Renal cortical epithelial cell (primary cell): ENCODE results near the gene PTPRS. TPM values are rescaled to one million over a fixed set of nuclear protein-coding genes. Genes with fewer than 3 reads are reported as not detected.
"Not testable (repeated sequence)": the region's sequence is repeated elsewhere in the genome, so short reads cannot be mapped to it uniquely, and the experiment has no call there.

Experiments
- DNase-seq: peaks from one replicate; pipeline ENCODE4 v3.0.0-alpha.2; 2011; ENCODE audit warnings: low read depth
- total RNA-seq: library from RNA; depleted of rRNA; stranded (reverse); fragments of >200 nt; gene quantifications from 2 replicates; pipeline ENCODE4 v1.2.3, GENCODE V29; 2014

PTPRS gene
- total RNA-seq, 1 donor from 2014 or later, result 119 TPM

DNA sequence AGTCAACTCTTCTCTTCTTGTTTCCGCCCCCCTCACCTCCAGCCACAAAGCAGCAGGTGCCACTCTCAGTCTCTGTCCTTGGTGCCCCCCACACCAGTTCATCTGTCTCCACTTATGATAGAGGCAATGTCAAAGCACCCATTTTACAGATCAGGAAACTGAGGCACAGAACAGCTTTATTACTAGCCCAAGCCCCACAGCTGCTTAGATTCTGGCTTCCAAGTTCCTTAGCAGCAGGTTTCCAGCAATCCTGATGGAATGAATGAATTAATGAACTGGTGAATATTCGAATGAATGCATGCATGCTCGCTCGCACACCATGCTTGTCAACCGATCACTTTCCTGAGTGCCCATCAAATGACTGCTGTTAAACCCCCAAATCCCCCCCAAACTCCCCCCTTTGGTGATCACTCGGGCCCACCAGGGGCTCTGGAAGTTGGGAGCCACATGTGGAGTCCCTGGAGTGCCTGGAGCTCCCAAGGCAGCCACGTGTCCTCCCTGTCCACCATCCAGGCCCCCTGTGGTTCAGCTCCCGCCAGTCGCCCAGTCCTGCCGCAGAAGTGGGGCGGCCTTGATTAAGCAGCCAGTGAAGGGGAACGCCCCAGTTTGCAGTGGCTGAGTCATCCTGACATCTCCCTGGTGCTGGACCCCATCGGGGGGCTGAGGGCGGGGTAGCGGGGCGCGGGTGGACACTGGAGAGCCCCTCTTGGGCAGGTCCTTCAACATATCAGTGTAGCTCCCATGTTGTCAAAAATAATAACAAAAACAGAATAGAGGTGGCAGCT is 6.8 kb downstream of the PTPRS start:
- DNase-seq, result no peak

DNA sequence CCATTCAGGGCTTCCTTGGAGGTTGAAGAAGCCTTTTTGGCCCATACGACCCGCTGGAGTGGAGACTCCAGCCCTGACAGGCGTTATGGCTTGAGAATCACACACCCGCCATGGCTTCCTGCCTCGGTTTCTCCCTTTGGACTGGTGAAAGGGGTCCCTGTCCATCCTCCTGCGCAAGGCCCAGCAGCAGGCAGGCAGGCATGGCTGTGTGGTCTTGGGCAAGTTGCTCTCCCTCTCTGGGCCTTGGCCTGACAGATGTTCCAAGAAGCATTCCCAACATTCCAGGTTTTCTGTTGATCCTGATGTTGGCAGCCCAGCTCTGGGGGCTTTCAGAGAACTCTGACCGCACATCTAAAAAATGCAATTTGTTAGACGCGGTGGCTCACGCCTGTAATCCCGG is 8.1 kb downstream of the PTPRS start:
- no peak for DNase-seq

DNA sequence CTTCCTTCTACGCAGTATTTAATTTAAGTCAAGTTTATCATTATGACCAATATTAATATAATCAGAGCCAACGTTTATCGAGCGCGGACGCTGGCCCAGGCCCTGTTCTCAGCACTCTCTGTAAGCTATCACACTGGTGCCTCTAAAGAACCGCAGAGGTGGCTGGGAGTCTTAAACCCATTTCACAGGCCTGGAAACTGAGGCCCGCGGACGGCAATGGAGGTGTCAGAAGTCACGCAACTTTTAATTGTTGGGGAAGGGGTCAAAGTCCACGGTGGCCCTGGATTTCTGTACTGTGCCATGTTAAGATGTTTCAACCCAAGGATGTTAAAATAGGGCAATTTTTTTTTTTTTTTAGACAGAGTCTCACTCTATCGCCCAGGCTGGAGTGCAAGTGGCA is 8.8 kb downstream of the PTPRS start:
- no peak for DNase-seq

DNA sequence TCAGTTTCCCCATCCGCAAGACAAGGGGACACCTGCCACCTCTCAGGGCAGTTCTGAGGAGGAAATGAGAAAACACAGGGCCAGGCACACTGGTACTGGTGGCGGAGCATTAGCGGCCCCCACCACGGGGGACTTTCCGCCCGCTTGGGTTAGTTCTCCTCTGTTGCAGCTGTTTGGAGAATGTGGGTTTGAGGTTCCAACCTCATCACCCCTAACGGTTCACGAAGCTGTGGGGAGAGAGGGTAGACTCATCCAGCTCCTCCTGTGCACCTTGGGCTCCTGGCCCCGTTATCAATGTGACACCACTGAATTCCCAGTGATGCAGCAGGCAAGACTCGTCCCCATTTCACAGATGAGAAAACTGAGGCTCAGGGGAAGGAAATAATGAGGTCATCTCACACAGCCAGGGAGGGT is 10.3 kb downstream of the PTPRS start:
- DNase-seq, result no peak

DNA sequence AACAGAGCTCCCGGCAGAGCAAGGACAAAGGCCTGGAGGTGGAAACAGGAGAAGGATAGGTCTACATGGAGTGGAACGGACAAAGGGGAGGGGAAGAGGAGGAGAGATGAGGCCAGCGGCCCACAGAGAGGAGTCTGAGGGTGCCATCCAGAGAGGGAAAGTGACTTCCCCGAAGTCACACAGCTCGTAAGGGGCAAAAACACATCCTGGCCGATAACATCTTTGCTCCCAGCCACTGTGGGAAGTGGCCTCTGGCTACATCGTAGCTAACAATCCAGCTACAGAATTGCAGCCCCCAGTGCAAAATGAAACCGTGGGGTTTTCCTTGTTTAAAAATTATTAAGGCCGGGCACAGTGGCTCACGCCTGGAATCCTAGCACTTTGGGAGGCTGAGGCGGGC is 11.5 kb downstream of the PTPRS start:
- DNase-seq, result no peak

DNA sequence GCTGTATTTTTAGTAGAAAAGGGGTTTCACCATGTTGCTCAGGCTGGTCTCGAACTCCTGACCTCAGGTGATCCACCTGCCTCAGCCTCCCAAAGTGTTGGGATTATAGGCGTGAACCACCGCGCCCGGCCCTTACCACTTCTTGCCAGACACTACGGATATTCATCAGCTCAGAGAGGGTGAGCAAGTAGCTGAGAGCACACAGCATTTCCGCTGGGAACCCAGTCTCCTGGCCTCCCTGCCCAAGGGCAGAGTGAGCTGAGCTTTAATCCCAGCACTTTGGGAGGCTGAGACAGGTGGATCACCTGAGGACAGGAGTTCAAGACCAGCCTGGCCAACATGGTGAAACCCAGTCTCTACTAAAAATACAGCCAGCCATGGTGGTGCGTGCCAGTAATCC is 12.2 kb downstream of the PTPRS start:
- not testable (repeated sequence) for DNase-seq

DNA sequence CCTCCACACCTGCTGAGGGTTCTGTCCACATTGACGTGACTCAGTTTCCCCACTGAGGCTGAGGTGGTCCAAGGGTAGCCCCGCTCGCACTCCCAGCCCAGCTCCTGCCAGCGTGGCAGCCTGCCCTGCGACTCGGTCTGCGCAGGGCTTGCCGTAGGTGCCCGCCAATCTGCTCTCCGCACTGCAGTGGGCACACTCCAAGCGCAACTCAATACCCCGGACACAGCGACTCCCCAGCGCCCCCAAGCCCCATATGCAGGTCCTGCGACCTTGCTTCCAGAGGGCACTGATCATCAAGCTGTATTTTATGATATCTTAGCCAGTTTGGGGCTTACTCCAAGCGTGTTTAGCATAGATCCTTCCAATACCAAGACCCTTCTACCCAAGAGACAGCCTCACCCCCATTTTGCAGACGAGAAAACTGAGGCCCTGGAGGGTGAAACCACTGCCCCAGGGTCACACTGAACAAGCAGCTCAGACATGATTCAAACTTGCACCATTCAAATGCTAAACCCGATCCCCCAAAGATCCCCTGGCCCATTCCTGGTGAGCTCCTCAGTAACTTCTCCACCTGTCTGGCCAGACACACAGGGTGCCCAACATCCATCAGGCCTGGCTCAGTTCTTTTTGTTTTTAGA is 13.5 kb downstream of the PTPRS start:
- no peak for DNase-seq

DNA sequence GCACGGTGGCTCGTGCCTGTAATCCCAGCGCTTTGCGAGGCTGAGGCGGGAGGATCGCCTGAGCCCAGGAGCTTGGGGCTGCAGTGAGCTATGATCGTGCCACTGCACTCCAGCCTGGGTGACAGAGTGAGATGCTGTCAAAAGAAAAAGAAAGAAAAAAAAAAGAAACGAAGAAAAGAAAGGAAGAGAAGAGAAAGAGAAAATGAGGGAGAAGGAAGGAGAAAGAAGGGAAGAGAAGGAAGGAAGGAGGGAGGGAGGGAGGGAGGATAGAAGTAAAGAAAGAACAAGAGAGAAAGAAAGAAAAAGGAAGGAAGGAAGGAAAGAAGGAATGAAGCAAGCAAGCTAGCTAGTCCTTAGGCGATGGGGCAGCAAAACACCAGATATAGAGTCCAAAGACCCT is 14.1 kb downstream of the PTPRS start:
- DNase-seq, result no peak

DNA sequence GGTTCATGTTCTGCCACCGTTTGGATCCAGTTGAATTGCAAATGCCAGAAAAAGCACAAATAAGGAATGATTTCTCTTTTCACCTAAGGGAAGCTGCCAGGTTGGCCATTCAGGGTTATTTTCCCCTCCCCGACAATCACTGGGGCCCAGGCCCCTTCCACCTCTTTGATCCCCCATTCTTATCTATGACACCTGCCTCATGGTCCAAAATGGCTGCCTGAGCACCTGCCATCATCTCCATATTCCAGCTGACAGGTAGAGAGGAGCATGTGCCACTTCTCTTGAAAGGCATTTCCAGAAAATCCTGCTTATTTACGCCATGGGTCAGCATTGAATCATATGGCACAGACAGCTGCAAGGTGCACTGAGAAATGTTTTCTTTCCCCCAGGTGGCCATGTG is 15.7 kb downstream of the PTPRS start:
- no peak for DNase-seq

DNA sequence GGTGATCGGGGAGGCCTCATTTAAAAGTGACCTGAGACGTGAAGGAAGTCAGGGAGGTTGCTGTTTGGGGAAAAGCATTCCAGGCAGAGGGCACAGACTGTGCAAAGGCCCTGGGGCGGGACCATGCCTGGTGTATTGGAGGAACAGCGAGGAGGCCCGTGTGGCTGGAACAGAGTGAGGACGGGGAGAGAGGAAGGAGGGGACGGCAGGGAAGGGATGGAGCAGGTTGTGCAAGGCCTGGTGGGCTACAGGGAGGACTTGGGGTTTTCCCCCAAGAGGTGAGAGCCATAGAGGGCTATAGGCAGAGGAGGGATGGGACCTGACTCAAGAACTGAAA is 17.2 kb downstream of the PTPRS start:
- no peak for DNase-seq

DNA sequence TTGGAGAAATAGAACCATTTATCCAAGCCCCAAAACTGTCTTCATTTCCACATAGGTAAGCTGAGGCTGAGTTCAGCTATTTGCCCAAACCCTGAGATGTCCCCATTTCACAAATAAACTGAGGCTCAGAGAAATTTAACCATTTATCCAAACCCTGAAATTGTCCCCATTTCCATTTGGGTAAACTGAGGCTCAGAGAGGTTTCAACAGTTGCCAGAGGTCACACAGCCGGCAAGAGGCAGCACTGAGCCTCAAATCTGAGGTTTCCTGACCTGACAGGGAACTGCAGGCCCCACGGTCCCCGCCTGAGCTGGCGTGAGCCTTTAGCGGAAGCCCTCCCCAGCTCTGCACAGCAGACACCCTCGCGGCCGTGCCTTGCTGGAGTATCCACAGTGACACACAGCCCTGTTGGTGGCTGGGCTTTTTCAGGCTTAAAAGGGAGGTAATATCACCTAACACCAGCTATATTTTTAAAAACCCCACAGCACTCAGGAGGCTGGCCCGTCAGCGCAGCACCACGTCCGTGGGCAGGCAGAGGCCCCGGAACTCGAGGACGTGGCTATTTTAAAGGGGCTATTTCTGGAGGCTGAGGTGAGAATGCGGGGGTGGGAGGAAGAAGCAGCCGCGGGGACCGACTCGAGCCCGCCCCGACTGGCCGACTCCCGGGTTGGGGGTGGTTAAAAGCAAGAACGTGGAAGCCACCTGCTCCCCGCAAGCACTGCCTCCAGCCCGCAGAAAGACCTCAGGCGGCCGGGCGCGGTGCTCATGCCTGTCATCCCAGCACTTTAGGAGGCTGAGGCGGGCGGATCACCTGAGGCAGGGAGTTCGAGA is 18.5 kb downstream of the PTPRS start:
- DNase-seq, result no peak

DNA sequence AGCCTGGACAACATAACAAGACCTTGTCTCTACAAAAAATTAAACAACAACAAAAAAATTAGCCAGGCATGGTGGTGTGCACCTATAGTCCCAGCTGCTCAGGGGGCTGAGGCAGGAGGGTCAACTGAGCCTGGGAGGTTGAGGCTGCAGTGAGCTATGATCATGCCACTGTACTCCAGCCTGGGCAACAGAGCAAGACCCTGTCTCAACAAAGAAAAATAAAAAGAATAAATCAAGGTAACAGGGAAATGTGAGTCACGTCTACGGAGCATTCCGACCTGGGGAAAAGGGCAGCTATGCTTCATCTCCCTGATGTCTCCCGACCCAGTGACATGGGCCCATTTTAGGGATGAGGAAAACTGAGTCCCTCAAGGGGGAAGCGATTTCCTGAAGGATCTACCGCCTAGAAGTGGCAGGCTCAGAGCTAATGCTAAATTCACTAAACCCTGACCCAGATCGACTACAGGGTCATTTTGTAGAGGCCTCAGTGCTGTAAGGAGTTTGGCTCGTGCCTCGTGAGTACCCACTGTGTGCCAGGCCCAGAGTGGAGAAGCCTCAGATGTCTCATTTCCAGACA is 19.5 kb downstream of the PTPRS start:
- no peak for DNase-seq

DNA sequence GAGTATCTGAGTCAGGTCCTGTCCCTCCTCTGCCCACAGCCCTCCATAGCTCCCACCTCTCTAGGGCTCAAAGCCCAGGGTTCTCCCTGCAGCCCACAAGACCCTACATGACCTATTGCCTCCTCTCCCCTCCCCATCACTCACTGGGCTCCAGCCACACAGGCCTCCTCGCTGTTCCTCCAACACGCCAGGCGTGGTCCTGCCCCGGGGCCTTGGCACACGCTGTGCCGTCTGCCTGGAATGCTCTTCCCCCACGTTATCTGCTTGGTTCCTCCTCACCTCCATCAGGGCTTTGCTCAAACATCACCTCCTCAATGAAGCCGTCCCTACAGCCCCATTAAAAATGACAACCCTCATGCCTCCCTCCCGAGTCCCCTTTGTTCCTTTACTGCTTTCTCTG is 21.1 kb downstream of the PTPRS start:
- DNase-seq, result no peak

DNA sequence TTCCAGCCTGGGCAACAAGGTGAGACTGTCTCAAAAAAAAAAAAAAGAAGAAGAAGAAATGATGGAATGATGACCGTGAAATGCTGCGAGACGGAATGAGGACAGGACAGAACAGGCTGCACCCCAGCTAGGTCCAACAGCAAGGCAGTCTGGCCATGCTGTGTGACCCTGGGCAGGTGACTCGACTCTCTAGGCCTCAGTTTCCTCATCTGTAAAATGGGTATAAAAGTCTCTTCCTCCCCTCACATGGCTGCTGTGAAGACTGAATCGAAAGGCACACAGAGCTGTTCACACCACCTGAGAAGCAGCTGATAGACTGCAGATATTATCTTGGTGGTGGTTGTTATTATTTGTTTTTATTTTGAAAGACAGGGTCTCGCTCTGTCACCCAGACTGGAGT is 22.3 kb downstream of the PTPRS start:
- no peak for DNase-seq

DNA sequence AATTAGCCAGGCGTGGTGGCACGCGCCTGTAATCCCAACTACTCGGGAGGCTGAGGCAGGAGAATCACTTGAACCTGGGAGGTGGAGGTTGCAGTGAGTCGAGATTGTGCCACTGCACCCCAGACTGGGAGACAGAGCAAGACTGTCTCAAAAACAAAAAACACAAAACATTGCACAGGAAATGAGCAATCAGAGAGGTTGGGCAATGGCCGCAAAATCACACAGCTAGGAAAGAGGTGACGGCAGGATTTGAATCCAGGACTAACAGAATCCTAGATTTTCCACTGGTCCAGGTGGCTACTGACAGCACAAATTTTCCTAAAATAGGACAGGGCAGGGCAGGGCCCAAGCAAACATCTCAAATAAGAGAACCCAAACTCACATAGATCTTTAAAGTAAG is 23.3 kb downstream of the PTPRS start:
- DNase-seq, result no peak

DNA sequence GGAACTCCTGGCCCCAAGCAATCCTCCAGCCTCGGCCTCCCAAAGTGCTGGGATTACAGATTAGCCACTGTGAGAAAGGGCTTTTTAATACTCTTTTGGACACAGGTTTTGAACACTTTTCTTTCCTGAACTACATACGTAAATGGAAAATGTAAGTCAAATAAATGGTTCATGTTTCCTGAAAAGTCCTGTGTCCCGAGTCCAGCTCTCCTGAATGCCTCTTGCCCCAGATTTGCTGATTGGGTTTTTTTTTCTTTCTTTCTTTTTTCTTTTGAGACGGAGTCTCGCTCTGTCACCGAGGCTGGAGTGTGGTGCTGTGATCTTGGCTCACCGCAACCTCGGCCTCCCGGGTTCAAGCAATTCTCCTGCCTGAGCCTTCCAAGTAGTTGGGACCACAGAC is 24.5 kb downstream of the PTPRS start:
- DNase-seq, result no peak

DNA sequence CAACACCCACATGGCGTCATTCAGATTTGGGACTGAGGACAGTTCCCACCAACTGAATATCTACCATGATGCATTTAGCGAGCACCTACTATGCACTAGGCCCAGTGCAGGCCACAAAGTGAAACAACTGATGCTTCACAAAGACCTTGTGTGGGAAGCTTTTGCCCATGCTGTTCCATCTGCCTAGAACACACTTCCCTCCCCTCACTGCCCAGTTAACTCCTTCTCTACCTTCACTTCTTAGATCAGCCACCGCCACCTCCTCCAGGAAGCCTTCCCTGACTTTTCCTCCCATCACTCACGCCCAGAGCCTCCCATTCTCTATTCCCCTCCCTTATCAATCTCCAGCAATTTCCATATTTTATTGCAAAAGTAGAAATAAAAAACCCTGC is 25.7 kb downstream of the PTPRS start:
- no peak for DNase-seq

DNA sequence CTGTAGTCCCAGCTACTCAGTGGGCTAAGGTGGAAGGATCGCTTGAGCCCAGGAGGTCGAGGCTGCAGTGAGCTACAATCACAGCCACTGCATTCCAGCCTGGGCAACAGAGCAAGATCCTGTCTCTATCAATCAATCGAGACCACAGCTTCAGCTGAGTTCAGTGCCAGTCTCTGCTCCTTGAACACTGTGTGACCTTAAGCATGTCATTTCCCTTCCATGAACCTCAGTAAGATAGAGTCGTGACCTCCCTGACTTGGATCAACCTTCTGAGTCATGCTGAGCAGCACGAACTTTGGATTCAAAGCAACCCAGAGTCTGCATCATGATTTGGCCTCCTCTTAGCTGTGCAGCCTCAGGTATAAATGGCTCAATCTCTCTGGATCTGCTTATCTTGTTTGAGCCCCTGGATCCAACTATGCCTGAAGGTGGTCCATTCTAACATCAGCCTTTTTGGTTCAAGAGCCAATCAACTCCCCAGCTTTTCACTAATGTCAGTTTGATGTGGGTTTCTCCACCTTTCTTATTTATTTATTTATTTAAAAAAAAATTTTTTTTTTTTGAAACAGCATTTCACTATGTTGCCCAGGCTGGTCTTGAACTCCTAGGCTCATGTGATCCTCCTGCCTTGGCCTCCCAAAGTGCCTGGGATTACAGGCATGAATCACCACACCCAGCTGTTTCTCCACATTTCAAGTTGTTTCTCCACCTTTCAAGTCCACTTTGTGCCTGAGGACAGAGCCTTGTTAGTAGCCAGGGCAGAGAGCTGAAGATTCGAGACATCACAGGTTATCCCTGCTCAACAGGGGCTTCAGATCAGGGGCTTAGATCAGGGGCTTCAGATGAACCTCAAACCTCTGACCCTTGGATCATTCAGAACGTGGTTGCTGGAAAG is 26.4 kb downstream of the PTPRS start:
- DNase-seq, result peak; percentile 13

DNA sequence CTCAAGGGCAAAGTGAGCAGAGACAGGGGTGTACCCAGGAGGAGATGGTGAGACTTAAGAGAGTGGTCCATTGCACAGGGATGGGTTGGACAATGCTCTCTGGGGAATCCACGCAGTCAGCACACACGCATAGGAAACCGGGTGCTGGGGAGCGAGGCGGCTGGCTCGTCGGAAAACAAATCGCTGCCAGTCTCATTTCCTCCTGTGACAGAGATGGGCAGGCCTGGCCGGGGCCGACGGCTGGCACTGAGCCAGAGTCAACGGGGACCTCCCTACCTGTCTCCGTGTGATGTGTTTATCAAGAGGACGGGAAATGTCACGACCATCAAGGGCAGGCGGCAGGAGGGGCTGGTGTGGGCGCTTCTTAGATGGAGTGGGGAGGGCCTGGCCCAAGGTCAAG is 27.3 kb downstream of the PTPRS start:
- DNase-seq, result no peak

DNA sequence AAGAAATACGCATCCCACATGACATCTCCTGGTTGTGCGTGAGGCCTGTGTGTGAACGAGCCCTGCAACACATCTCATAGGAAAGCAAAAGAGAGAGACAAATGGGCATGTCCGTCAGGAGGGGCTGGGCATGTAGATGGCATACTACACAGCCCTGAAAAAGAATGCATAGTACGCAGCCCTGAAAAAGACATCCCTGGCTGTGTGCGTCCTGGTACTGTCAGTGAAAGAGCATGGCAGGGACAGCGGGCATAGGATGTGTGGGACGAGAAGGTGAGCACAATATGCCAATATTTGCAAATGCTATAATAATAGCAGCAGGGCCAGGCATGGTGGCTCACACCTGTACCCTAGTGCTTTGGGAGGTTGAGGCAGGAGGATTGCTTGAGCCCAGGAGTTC is 28.6 kb downstream of the PTPRS start:
- DNase-seq, result no peak

DNA sequence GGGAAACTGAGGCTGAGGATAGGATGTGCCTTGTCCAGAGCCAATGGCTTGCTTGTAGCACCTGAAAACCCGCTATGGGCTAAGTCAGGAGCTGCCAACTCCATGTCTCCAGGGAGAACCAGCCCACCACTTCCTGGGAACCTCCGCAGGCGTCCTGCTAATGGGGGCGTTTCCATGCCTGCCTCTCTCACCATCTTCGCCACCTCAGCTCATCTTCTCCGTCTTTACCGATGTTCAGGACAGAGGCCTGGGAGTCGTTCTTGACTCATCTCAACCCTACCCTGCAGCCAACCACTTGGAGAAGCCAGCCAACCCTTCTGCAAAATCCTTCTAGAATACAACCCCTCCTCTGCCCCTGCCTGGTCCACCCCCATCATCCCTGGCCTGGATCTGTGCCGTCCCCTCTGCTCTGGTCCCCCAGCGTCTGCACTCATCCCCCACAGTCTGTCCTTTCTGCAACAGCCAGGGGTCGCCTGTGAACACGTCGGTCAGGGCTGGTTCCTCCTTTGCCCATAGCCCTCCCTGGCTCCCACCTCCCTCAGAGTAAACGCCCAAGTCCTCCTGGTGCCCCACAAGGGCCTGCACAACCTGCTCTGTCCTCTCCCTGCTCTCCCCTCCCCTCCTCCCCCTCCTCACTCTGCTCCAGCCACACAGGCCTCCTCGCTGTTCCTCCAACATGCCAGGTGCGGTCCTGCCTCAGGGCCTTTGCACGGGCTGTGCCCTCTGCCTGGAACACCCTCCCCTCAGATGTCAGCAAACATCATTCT is 31.0 kb downstream of the PTPRS start:
- DNase-seq, result no peak
